ENCODE results near the gene SCOC.

The SCOC gene

GRCh38 chr4:140373328-140374129, at the start of gene SCOC:
TSS of gene SCOC (plus strand) at chr4:140373646. CDS start at chr4:140379171, 5,525 bp downstream.
- Mint-ChIP-seq H3K27ac (peak within 1 kb of the TSS; percentile 82), H3K4me1 (ENCODE audit: low read depth) (peaks cover 40% of the 10 kb centered on the region), H3K4me3 (no peak within 1 kb of the TSS), H3K36me3 (ENCODE audit: low read depth) (peaks cover 4% of the 10 kb centered on the region), H3K9me3 (no peaks in the 10 kb centered on the region), H3K27me3 (no peaks in the 10 kb centered on the region)
- DNase-seq, result peak; percentile 94

DNA sequence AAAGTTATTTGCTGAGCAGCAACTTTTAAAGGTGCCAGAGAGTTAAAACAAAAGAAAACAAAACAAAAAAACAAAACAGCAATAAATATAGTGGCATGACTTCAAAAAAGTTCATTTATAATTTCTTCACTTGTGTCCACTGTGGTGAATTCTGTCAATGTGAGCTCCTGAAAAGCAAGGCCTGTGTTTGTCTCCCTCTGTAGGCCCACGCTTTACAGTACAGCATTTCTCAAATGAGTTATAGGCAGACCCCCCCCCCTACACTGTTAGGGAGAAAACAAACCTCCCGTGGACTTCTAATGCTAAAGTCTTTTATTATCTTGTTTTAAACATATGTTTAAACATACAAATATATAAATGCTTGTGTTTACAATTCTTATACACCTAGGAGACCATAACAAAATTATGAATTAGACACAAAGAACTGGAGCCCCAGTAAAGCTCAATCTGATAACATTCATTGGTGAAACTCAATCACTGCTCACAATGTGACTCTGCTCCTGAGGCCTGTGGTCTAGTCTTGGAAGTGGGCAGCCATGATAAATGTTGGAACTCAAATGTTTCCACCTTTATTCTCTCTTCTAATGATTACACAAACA, 47.0 kb upstream of the SCOC start:
- DNase-seq, result no peak
- H3K27me3 Mint-ChIP-seq, result no peaks in the 10 kb centered on the region

GRCh38 chr4:140330311-140330900, 43.0 kb upstream of the SCOC start:
- Mint-ChIP-seq H3K27me3 (no peaks in the 10 kb centered on the region), H3K9me3 (no peaks in the 10 kb centered on the region), H3K4me3 (no peak overlapping the region), H3K4me1 (ENCODE audit: low read depth) (no peaks in the 10 kb centered on the region), H3K36me3 (ENCODE audit: low read depth) (no peaks in the 10 kb centered on the region), H3K27ac (no peak overlapping the region)
- no peak for DNase-seq

More for the DNA sequence above, 47.0 kb upstream of the SCOC start:
- no peaks in the 10 kb centered on the region for H3K9me3 Mint-ChIP-seq
- no peaks in the 10 kb centered on the region for H3K36me3 Mint-ChIP-seq (ENCODE audit: low read depth)
- H3K4me1 Mint-ChIP-seq (ENCODE audit: low read depth), result no peaks in the 10 kb centered on the region
- H3K4me3 Mint-ChIP-seq, result no peak overlapping the region
- H3K27ac Mint-ChIP-seq, result no peak overlapping the region

DNA sequence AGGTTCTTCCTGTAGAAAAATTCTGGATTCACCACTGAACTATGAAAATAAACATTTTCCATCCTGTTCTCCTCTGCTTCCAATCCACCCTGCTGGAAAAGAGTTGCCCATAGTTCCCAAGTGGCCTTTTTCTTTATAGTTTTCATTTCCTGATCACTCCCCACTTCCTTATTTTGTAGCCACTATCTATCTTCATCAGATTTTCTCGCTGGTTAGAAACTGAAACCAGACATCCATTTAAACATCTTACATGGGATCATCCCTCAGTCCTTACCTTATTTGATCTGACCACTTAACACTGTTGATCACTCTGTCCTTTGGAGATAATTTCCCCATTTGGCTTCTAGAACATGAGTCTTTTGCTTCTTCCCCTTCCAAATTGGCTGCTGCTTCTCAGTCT, 42.2 kb upstream of the SCOC start:
- H3K27ac Mint-ChIP-seq, result no peak overlapping the region
- no peak overlapping the region for H3K4me3 Mint-ChIP-seq
- no peaks in the 10 kb centered on the region for H3K9me3 Mint-ChIP-seq
- peaks cover 2% of the 10 kb centered on the region for H3K27me3 Mint-ChIP-seq
- H3K4me1 Mint-ChIP-seq (ENCODE audit: low read depth), result no peaks in the 10 kb centered on the region
- H3K36me3 Mint-ChIP-seq (ENCODE audit: low read depth), result no peaks in the 10 kb centered on the region
- DNase-seq, result no peak

GRCh38 chr4:140331876-140332275, 41.6 kb upstream of the SCOC start:
- Mint-ChIP-seq H3K4me3 (no peak overlapping the region), H3K27ac (no peak overlapping the region), H3K4me1 (ENCODE audit: low read depth) (no peaks in the 10 kb centered on the region), H3K27me3 (peaks cover 5% of the 10 kb centered on the region), H3K36me3 (ENCODE audit: low read depth) (no peaks in the 10 kb centered on the region), H3K9me3 (no peaks in the 10 kb centered on the region)
- DNase-seq, result no peak

DNA sequence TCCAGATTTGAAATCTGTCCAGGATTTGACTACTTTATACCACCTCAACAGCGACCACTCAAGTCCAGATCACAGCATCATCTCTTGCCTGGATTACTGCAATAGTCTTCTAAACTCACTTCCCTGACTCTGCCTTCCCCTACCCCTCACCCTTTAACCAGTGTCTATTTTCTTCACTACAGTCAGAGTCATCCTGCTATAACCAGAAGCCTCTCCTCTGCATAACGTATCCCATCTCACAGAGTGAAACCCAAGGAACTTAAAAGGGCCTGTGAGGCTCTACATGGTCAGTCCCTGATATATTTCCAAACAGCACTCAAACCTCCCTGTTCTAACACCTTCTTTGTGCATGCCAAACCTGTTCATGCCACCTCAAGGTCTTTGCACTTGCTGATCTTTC, 40.7 kb upstream of the SCOC start:
- H3K36me3 Mint-ChIP-seq (ENCODE audit: low read depth), result no peaks in the 10 kb centered on the region

GRCh38 chr4:140333523-140333922, 39.9 kb upstream of the SCOC start:
- peaks cover 13% of the 10 kb centered on the region for H3K27me3 Mint-ChIP-seq
- no peak overlapping the region for H3K4me3 Mint-ChIP-seq
- DNase-seq, result no peak
- H3K27ac Mint-ChIP-seq, result no peak overlapping the region
- H3K4me1 Mint-ChIP-seq (ENCODE audit: low read depth), result no peaks in the 10 kb centered on the region
- H3K36me3 Mint-ChIP-seq (ENCODE audit: low read depth), result no peaks in the 10 kb centered on the region
- no peaks in the 10 kb centered on the region for H3K9me3 Mint-ChIP-seq

More for the DNA sequence above, 40.7 kb upstream of the SCOC start:
- H3K4me1 Mint-ChIP-seq (ENCODE audit: low read depth), result no peaks in the 10 kb centered on the region
- H3K27me3 Mint-ChIP-seq, result peaks cover 11% of the 10 kb centered on the region
- H3K4me3 Mint-ChIP-seq, result no peak overlapping the region
- no peaks in the 10 kb centered on the region for H3K9me3 Mint-ChIP-seq
- H3K27ac Mint-ChIP-seq, result no peak overlapping the region
- DNase-seq, result no peak

- Mint-ChIP-seq H3K27me3 (peaks cover 18% of the 10 kb centered on the region), H3K36me3 (ENCODE audit: low read depth) (no peaks in the 10 kb centered on the region), H3K4me1 (ENCODE audit: low read depth) (no peaks in the 10 kb centered on the region), H3K9me3 (no peaks in the 10 kb centered on the region), H3K4me3 (no peak overlapping the region), H3K27ac (no peak overlapping the region)
- DNase-seq, result no peak
Measured at GRCh38 chr4:140335076-140335475, 38.4 kb upstream of the SCOC start.

- Mint-ChIP-seq H3K9me3 (no peaks in the 10 kb centered on the region), H3K36me3 (ENCODE audit: low read depth) (no peaks in the 10 kb centered on the region), H3K27me3 (peaks cover 25% of the 10 kb centered on the region), H3K4me1 (ENCODE audit: low read depth) (no peaks in the 10 kb centered on the region), H3K27ac (no peak overlapping the region), H3K4me3 (no peak overlapping the region)
- DNase-seq, result no peak
Measured at GRCh38 chr4:140336730-140337129, 36.7 kb upstream of the SCOC start.

- no peaks in the 10 kb centered on the region for H3K9me3 Mint-ChIP-seq
- H3K27ac Mint-ChIP-seq, result no peak overlapping the region
- H3K4me3 Mint-ChIP-seq, result no peak overlapping the region
- H3K36me3 Mint-ChIP-seq (ENCODE audit: low read depth), result no peaks in the 10 kb centered on the region
- peaks cover 47% of the 10 kb centered on the region for H3K27me3 Mint-ChIP-seq
- no peak for DNase-seq
- peaks cover 5% of the 10 kb centered on the region for H3K4me1 Mint-ChIP-seq (ENCODE audit: low read depth)
Measured at GRCh38 chr4:140342620-140343019, 30.8 kb upstream of the SCOC start.

DNA sequence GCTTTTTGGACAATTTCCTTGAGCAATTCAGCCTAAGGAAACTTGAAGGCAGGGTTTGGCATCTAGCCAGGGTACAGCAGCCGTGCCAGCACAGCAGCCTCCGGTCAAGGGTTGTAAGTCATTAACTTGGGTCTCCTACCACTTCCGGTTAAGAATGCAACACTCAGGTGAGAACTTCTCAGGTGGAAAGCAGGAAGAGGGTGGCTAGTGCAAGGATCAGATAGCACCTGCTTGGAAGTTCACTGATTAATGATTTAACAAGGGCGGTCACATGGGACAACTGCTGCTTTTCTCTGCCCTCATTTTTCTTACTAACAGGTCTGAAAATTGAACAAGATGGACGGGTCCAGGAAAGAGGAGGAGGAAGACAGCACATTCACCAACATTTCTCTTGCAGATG, 30.1 kb upstream of the SCOC start:
- Mint-ChIP-seq H3K27me3 (peaks cover 44% of the 10 kb centered on the region), H3K9me3 (no peaks in the 10 kb centered on the region), H3K36me3 (ENCODE audit: low read depth) (no peaks in the 10 kb centered on the region), H3K4me1 (ENCODE audit: low read depth) (peaks cover 5% of the 10 kb centered on the region), H3K4me3 (no peak overlapping the region), H3K27ac (no peak overlapping the region)
- DNase-seq, result no peak

GRCh38 chr4:140344101-140344500, 29.3 kb upstream of the SCOC start:
- peaks cover 5% of the 10 kb centered on the region for H3K4me1 Mint-ChIP-seq (ENCODE audit: low read depth)
- H3K4me3 Mint-ChIP-seq, result no peak overlapping the region
- DNase-seq, result no peak

DNA sequence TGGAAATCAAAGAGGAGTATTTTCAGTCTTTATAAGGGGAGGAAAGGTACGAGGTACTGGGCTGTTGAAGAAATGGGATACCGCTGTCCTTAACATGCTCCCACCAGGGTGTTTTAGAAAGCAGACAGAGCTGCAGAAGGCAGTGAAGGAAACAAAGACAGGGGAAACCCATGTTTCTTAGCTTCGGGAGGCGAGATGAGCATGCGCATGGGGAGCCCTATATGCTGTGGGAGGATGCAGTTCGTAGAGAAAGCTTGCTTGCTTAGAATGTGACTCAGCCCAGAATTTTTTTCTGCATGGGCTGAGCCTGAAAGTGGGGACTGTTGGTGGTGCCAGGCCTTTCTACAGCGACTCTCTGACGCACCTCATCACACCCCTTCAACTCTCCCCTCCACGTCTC, 28.8 kb upstream of the SCOC start:
- no peak for DNase-seq
- Mint-ChIP-seq H3K27ac (no peak overlapping the region), H3K27me3 (peaks cover 45% of the 10 kb centered on the region), H3K36me3 (ENCODE audit: low read depth) (no peaks in the 10 kb centered on the region), H3K4me1 (ENCODE audit: low read depth) (peaks cover 5% of the 10 kb centered on the region), H3K4me3 (no peak overlapping the region), H3K9me3 (no peaks in the 10 kb centered on the region)

More at GRCh38 chr4:140344101-140344500, 29.3 kb upstream of the SCOC start:
- Mint-ChIP-seq H3K27ac (no peak overlapping the region), H3K36me3 (ENCODE audit: low read depth) (no peaks in the 10 kb centered on the region), H3K27me3 (peaks cover 42% of the 10 kb centered on the region), H3K9me3 (no peaks in the 10 kb centered on the region)

GRCh38 chr4:140346136-140346535, 27.3 kb upstream of the SCOC start:
- H3K36me3 Mint-ChIP-seq (ENCODE audit: low read depth), result no peaks in the 10 kb centered on the region
- no peak overlapping the region for H3K27ac Mint-ChIP-seq
- peaks cover 44% of the 10 kb centered on the region for H3K27me3 Mint-ChIP-seq
- no peak for DNase-seq
- peaks cover 5% of the 10 kb centered on the region for H3K4me1 Mint-ChIP-seq (ENCODE audit: low read depth)
- H3K4me3 Mint-ChIP-seq, result no peak overlapping the region
- no peaks in the 10 kb centered on the region for H3K9me3 Mint-ChIP-seq

DNA sequence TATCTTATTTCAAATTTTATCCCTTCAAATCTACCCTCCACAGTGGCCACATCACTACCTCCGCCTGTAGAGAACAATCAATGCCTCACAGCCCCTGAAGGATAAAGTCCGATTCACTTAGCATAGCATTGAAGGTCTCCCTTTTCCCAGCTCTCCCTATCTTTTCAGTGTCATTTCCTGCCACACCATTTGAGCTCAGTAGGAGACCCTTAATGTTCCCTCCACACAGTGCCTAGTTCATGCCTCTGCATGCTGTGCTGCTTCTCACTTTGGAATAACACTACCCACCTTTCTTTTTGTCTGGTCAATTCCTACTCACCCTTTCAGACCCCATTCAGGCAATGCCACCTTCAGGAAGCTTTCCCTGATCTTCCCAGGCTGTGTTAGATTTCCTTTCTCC, 23.6 kb upstream of the SCOC start:
- peaks cover 21% of the 10 kb centered on the region for H3K27me3 Mint-ChIP-seq
- H3K36me3 Mint-ChIP-seq (ENCODE audit: low read depth), result no peaks in the 10 kb centered on the region
- H3K4me1 Mint-ChIP-seq (ENCODE audit: low read depth), result peaks cover 14% of the 10 kb centered on the region
- DNase-seq, result no peak
- H3K27ac Mint-ChIP-seq, result no peak overlapping the region
- H3K9me3 Mint-ChIP-seq, result no peaks in the 10 kb centered on the region
- no peak overlapping the region for H3K4me3 Mint-ChIP-seq
